Measurements from ENCODE around the gene PTCH2. TPM values are rescaled to one million over a fixed set of nuclear protein-coding genes. Genes with fewer than 3 reads are reported as not detected.

The PTCH2 gene
- total RNA-seq, 1 donor from 2014 or later: not detected

- peak overlapping the region; percentile 78 for H2AFZ ChIP-seq (replicated peaks)
- peaks cover 11% of the 10 kb centered on the region for H3K9me3 Mint-ChIP-seq
- peak overlapping the region; percentile 71 for H3K4me2 ChIP-seq
- peak overlapping the region; percentile 100 for H3K27ac Mint-ChIP-seq
- H3K9ac ChIP-seq: no peak overlapping the region
- H3K4me3 ChIP-seq: peak overlapping the region; percentile 39
- peaks cover 12% of the 10 kb centered on the region for H3K27me3 Mint-ChIP-seq (ENCODE audit: insufficient read depth, low read depth)
- H3K79me2 ChIP-seq (ENCODE audit: low read depth): no peaks in the 10 kb centered on the region
- DNase-seq (ENCODE audit: low spot score): no peak
- peaks cover 30% of the 10 kb centered on the region for H3F3A ChIP-seq (ENCODE audit: low read depth)
- H3K4me3 Mint-ChIP-seq: peak overlapping the region; percentile 80
- no peaks in the 10 kb centered on the region for H3K9me3 ChIP-seq (ENCODE audit: low read depth)
- no peaks in the 10 kb centered on the region for H3K36me3 ChIP-seq
- H3K27me3 ChIP-seq: no peaks in the 10 kb centered on the region
- H3K36me3 Mint-ChIP-seq: peaks cover 2% of the 10 kb centered on the region
- no peaks in the 10 kb centered on the region for H4K20me1 ChIP-seq (ENCODE audit: low read depth)
- no peak overlapping the region for H3K27ac ChIP-seq
- peaks cover 27% of the 10 kb centered on the region for H3K4me1 Mint-ChIP-seq
- TF ChIP-seq EZH2 (IDR thresholded peaks at IDR 0.05) (no peak), EZH2phosphoT487 (IDR thresholded peaks at IDR 0.05) (no peak)
- H3K4me1 ChIP-seq: peaks cover 8% of the 10 kb centered on the region
Measured at GRCh38 chr1:44820328-44821239, 22.5 kb downstream of the PTCH2 start.

GRCh38 chr1:44819608-44820327 lies 23.3 kb downstream of the PTCH2 start:
- Histone ChIP-seq H3K4me2 (peak overlapping the region; percentile 71), H3K9ac (peak overlapping the region; percentile 93), H2AFZ (replicated peaks) (peak overlapping the region; percentile 78), H3K27me3 (no peaks in the 10 kb centered on the region), H3K4me3 (peak overlapping the region; percentile 39), H3K27ac (peak overlapping the region; percentile 100), H3F3A (ENCODE audit: low read depth) (peaks cover 31% of the 10 kb centered on the region), H3K9me3 (ENCODE audit: low read depth) (no peaks in the 10 kb centered on the region), H3K36me3 (no peaks in the 10 kb centered on the region), H4K20me1 (ENCODE audit: low read depth) (no peaks in the 10 kb centered on the region), H3K79me2 (ENCODE audit: low read depth) (no peaks in the 10 kb centered on the region), H3K4me1 (peaks cover 8% of the 10 kb centered on the region)
- TF ChIP-seq CTCF (IDR thresholded peaks at IDR 0.05): peak; percentile 22
- TF ChIP-seq EZH2phosphoT487 (IDR thresholded peaks at IDR 0.05): no peak
- Mint-ChIP-seq H3K27me3 (ENCODE audit: insufficient read depth, low read depth) (peaks cover 17% of the 10 kb centered on the region), H3K4me3 (peak overlapping the region; percentile 80), H3K4me1 (peaks cover 32% of the 10 kb centered on the region), H3K36me3 (peaks cover 8% of the 10 kb centered on the region), H3K9me3 (peaks cover 11% of the 10 kb centered on the region), H3K27ac (peak overlapping the region; percentile 100)
- DNase-seq (ENCODE audit: low spot score): peak; percentile 93

GRCh38 chr1:44819196-44819607 lies 23.9 kb downstream of the PTCH2 start:
- Histone ChIP-seq H3K4me3 (peak overlapping the region; percentile 39), H3K4me1 (peaks cover 8% of the 10 kb centered on the region), H3K9ac (no peak overlapping the region), H3K36me3 (no peaks in the 10 kb centered on the region), H2AFZ (replicated peaks) (no peak overlapping the region), H3K27me3 (no peaks in the 10 kb centered on the region), H4K20me1 (ENCODE audit: low read depth) (no peaks in the 10 kb centered on the region), H3K9me3 (ENCODE audit: low read depth) (no peaks in the 10 kb centered on the region), H3K79me2 (ENCODE audit: low read depth) (no peaks in the 10 kb centered on the region), H3K27ac (peak overlapping the region; percentile 100), H3F3A (ENCODE audit: low read depth) (peaks cover 31% of the 10 kb centered on the region), H3K4me2 (peak overlapping the region; percentile 71)
- peak overlapping the region; percentile 100 for H3K27ac Mint-ChIP-seq
- DNase-seq (ENCODE audit: low spot score): peak; percentile 61
- H3K4me3 Mint-ChIP-seq: peak overlapping the region; percentile 80
- peaks cover 18% of the 10 kb centered on the region for H3K27me3 Mint-ChIP-seq (ENCODE audit: insufficient read depth, low read depth)
- H3K4me1 Mint-ChIP-seq: peaks cover 33% of the 10 kb centered on the region
- TF ChIP-seq CTCF (IDR thresholded peaks at IDR 0.05) (no peak), EZH2 (IDR thresholded peaks at IDR 0.05) (no peak), EZH2phosphoT487 (IDR thresholded peaks at IDR 0.05) (no peak)
- H3K36me3 Mint-ChIP-seq: peaks cover 9% of the 10 kb centered on the region
- peaks cover 11% of the 10 kb centered on the region for H3K9me3 Mint-ChIP-seq

Data from neural progenitor cell (in vitro differentiated cells).